ENCODE measurements around the gene ZSCAN26. TPM values are rescaled to one million over a fixed set of nuclear protein-coding genes. Genes with fewer than 3 reads are reported as not detected.

Gene ZSCAN26
- total and polyA plus RNA-seq, 2 of the 4 experiments (the other 2 are of a cell fraction), result 13.1 to 42.1 TPM

DNA sequence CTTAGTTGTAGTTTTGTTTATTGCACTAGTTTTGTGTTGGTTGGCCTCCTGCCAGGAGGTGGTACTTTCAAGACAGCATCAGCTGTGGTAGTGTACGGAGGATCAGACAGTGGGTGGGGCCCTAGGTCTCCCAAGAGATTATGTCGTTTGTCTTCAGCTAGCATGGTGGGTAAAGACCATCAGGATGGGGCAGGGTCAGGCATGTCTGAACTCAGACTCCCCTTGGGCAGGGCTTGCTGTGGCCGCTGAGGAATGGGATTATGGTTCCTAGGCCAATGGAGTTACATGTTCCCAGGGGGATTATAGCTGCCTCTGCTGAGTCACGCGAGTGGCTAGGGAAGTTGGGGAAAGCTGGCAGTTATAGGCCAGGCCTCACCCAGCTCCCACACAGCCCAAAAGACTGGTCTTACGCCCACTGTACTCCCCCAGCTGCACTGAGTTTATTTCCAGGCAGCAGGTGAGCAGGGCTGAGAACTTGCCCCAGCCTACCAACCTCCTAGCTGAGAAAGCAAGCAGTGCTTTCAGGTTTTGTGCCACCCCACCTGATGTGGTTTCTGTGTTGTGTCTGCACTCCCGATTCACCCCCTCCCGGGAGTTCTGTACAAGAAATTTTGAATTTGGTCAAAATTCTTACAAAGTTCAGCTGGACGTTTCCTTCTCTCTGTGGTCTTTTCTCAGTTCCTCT lies 44.3 kb downstream of the ZSCAN26 start:
- no peak overlapping the region for H2AK9ac ChIP-seq (replicated peaks; ENCODE audit: low read depth, low read length, poor library complexity)
- no peaks in the 10 kb centered on the region for H3K9me1 ChIP-seq (ENCODE audit: insufficient read depth, low read length)
- no peak overlapping the region for H4K5ac ChIP-seq (ENCODE audit: low read depth, low read length)
- no peak for DNase-seq
- ATAC-seq (ENCODE audit: low read depth), result no peak
- no peak overlapping the region for H3K27ac ChIP-seq (ENCODE audit: insufficient read depth, low read length)
- H2AFZ ChIP-seq (replicated peaks; ENCODE audit: low read length, poor library complexity), result no peak overlapping the region
- no peak overlapping the region for H2AK5ac ChIP-seq (ENCODE audit: low read depth, low read length)
- H3K36me3 ChIP-seq (ENCODE audit: control insufficient read depth, insufficient read depth, low read length), result no peaks in the 10 kb centered on the region; the same call in 1 of the 2 replicates
- H3K18ac ChIP-seq (ENCODE audit: low read depth, low read length), result no peak overlapping the region
- H4K8ac ChIP-seq (ENCODE audit: low read depth in 2 of 2, low read length in 2 of 2), result no peak overlapping the region
- H3K9ac ChIP-seq (ENCODE audit: low read depth, low read length), result no peak overlapping the region
- H3K9me3 ChIP-seq (ENCODE audit: control insufficient read depth, insufficient read depth, low read length), result no peaks in the 10 kb centered on the region
- no peak overlapping the region for H3K4ac ChIP-seq (ENCODE audit: low read depth, low read length)
- H3K27me3 ChIP-seq (ENCODE audit: control insufficient read depth, insufficient read depth, low read length), result no peaks in the 10 kb centered on the region
- TF ChIP-seq MXI1 (IDR thresholded peaks at IDR 0.05; ENCODE audit: borderline replicate concordance, low read depth, low read length) (no peak), BHLHE40 (IDR thresholded peaks at IDR 0.05; ENCODE audit: low read depth, low read length) (no peak), POLR2A (IDR thresholded peaks at IDR 0.05; ENCODE audit: low read depth, low read length) (no peak), MAFK (IDR thresholded peaks at IDR 0.05; ENCODE audit: low read depth, low read length) (no peak), MAZ (IDR thresholded peaks at IDR 0.05; ENCODE audit: borderline replicate concordance, low read depth, low read length) (no peak), SMC3 (IDR thresholded peaks at IDR 0.05; ENCODE audit: low read depth, low read length) (no peak)
- TF ChIP-seq, protein P1, sequence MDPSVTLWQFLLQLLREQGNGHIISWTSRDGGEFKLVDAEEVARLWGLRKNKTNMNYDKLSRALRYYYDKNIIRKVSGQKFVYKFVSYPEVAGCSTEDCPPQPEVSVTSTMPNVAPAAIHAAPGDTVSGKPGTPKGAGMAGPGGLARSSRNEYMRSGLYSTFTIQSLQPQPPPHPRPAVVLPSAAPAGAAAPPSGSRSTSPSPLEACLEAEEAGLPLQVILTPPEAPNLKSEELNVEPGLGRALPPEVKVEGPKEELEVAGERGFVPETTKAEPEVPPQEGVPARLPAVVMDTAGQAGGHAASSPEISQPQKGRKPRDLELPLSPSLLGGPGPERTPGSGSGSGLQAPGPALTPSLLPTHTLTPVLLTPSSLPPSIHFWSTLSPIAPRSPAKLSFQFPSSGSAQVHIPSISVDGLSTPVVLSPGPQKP (IDR thresholded peaks at IDR 0.05; ENCODE audit: borderline replicate concordance, low read depth, low read length), result no peak
- H3K4me1 ChIP-seq (ENCODE audit: control insufficient read depth, insufficient read depth, low read length), result no peaks in the 10 kb centered on the region
- in situ Hi-C loops (cut with MboI; ENCODE audit: low sequenced_read_pairs) (no loop called here), dilution Hi-C loops (cut with HindIII; ENCODE audit: low sequenced_read_pairs, unreplicated experiment) (no loop called here), intact Hi-C loops (cut with micrococcal nuclease) (no loop called here)
- H3K79me1 ChIP-seq (ENCODE audit: low read depth in 1 of 2, low read length in 2 of 2), result no peaks in the 10 kb centered on the region
- H3K14ac ChIP-seq (replicated peaks; ENCODE audit: low read depth, low read length), result no peak overlapping the region
- no peak overlapping the region for H3K23ac ChIP-seq (ENCODE audit: low read depth, low read length)
- CTCF ChIA-PET, result interaction anchor here (0.6 kb wide), 1 partner anchor 417 kb away, joined by 4 read pairs; no protein-coding TSS in a partner anchor
- no peaks in the 10 kb centered on the region for H4K20me1 ChIP-seq (ENCODE audit: insufficient read depth, low read length)
- no TSS peak for BruUV-seq (replicated peaks)
- POLR2A ChIA-PET (ENCODE audit: unreplicated experiment), result interaction anchor here (1.0 kb wide), 1 partner anchor 30 kb away, joined by 5 read pairs; the partner anchor contains the start of gene PGBD1
- H3K56ac ChIP-seq (ENCODE audit: extremely low read depth, insufficient read depth, low read length), result no peak overlapping the region
- no peak overlapping the region for H2BK120ac ChIP-seq (ENCODE audit: low read depth, low read length)
- H3K4me2 ChIP-seq (ENCODE audit: low read depth, low read length), result no peak overlapping the region
- H4K91ac ChIP-seq (ENCODE audit: insufficient read depth, low read depth, low read length), result no peak overlapping the region
- H2BK15ac ChIP-seq (ENCODE audit: low read depth, low read length), result no peak overlapping the region
- H2BK5ac ChIP-seq (ENCODE audit: low read depth, low read length, poor library complexity, severe bottlenecking), result no peak overlapping the region
- 83% methylated on average over 3 of the region's 9 CpGs; no CpG with 5 or more reads in 1 of the 2 experiments for WGBS, 2 experiments (ENCODE audit: extremely low coverage in 2 of 2, insufficient read length in 1 of 2)
- no peak overlapping the region for H3K4me3 ChIP-seq (ENCODE audit: insufficient read depth, low read depth, low read length)
- H2BK20ac ChIP-seq (ENCODE audit: low read depth, low read length), result no peak overlapping the region

All from IMR-90 (cell line).